Femur (tissue), 1 donor: ENCODE measurements around the gene DYNC1I2.

ENCODE experiments used
- DNase-seq: peaks from one replicate; pipeline ENCODE4 v3.0.0-alpha.2; 2017

DYNC1I2 gene

DNA sequence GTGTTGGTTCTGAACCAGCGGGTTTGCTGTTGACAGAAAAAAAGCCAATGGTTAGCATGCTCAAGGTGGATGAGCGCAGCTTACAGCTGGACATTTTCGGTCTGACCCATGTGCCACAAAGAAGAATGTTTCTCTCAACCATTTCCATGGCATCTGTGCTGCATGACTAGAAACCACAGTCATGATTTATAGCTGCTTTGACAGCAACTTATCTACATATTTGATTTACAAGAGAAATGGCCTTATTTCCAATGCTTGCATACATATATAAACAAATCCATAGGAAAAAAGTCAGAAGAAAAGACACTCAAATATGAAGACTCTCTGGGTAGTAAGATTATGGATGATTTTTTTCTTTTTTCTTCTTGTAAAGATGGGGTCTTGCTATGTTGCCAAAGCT is 98.2 kb downstream of the DYNC1I2 start:
- no peak for DNase-seq

GRCh38 chr2:171787333-171788072 is 100.2 kb downstream of the DYNC1I2 start:
- DNase-seq, result no peak

DNA sequence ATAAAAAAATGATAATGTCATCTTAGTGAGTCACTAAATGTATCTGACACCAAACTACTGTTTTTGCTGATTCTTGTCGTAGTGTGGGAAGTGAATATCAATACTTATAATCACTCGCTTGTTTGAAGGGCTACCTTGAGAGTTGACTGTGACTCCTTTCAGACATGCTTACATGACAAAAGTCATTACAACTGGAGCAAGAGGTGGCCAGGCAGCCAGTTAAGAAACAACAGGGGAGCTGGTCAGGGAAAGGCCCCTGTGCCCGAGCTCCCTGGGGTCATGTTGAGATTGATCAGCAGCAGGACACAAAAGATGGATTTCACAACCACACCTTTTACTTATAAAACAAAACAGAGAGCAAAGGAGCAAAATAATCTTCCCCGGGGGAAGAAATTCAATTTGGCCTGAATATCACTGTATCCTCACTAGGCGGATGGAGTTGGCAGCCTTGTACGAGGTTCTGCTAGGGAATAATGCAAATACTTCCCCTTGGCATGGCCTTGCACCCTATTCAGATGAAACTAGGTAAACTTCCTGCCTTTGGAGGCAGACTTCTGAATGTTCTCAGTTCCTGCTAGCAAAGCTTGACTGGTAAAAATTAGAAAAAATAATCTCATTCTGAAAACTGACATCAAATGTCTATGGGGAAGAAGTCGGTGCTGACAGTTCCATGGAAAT is 101.2 kb downstream of the DYNC1I2 start:
- DNase-seq, result no peak

DNA sequence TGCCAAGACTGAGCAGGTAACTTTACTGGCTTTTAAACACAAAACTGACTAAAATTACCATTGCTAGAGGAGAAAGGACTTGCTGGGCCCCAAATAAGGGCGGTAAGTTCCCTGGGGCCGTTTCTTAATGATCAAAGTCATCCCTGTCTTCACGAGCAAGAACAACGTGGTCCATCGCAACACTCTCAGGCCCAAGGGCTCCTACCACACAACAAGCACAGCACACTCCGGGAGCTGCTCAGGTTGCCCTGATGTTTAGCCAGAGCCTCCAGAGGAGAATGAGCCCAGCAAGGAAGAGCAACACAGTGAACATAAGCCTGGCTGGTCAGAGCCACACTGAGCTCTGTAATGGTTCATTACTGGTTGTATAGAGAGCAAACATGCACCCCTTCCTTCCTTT is 102.7 kb downstream of the DYNC1I2 start:
- no peak for DNase-seq

- no peak for DNase-seq
Observed at GRCh38 chr2:171791361-171791760, 104.1 kb downstream of the DYNC1I2 start.

DNA sequence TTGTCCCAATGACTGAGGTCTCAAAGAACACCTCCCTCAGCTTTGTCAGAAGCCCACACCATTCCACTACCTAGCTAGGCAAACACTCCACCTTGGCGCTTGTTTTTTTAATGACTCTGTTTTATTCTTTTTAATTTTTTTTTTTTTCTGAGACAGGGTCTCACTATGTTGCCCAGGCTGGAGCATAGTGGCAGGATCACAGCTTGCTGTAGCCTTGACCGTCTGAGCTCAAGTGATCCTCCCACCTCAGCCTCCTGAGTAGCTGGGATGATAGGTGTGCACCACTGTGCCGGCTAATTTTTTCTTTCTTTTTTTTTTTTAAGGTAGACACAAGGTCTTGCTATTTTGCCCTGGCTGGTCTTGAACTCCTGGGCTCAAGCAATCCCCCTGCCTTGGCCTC is 104.9 kb downstream of the DYNC1I2 start:
- no peak for DNase-seq

DNA sequence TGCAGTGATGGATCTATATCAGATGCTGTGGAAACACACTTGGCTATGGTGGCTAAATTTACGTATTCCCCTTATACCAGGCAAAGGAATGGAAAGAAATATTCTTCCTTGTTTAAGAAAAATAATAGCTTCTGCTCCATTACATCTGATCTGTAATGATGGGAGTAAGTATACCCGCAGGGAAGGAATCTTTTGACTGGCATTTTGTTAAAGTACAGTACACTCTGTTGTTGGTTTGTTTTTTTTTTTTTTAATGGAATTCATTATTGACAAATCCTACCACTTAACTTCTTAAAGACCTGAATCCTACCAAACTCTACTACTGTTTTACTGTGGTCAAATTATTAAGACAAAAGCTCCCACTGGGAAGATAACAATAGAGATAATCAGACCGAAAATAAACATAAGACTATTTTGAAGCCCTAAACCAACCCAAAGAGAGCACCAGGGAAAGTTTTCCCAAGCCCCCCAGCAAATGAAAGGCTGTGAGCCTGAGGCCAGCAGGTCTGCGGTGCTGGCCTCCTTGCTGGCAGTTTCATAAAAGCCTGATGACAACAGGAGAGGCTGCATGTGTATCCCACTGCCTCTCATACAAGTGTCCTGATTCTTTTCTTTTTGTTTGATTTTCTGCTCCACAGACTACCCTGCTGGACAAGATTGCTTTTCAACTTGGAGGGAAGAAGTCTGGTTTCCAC is 105.8 kb downstream of the DYNC1I2 start:
- DNase-seq, result no peak

GRCh38 chr2:171793691-171794678 is 106.7 kb downstream of the DYNC1I2 start:
- DNase-seq, result no peak

- DNase-seq, result no peak
Observed at GRCh38 chr2:171794918-171795317, 107.6 kb downstream of the DYNC1I2 start.
